Gastrocnemius medialis (tissue), 4 donors: ENCODE measurements around the gene FCRL3. TPM values are rescaled to one million over a fixed set of nuclear protein-coding genes. Genes with fewer than 3 reads are reported as not detected.

Experiments
- ATAC-seq, 2 donors: fragments of 150-250 bp; one replicate each; pipeline ENCODE4 v1.9.1; 2016
- DNase-seq, 2 donors: peaks; one replicate each; pipeline ENCODE4 v3.0.0-alpha.2; 2019
- H3K27ac ChIP-seq, 4 donors: fragments of 200-600 bp; sonication (generic); 1 replicate in 1 of 4; 2 replicates in 3 of 4; pipeline ENCODE4 v1.5.1; 2016 to 2018; ENCODE audit warnings: mild to moderate bottlenecking in 2 of 4, moderate library complexity in 1 of 4
- H3K27me3 ChIP-seq, 3 donors: fragments of 200-600 bp; sonication (generic) in 2 of 3; 1 replicate in 1 of 3; 2 replicates in 2 of 3; pipeline versions ENCODE4 v1.5.1 to v1.6.0; 2016 to 2019; ENCODE audit warnings: mild to moderate bottlenecking in 1 of 3, moderate library complexity in 1 of 3
- H3K36me3 ChIP-seq, 2 donors: fragments of 200-600 bp; sonication (generic) in 1 of 2; one replicate each; pipeline ENCODE4 v1.5.1; 2017 to 2018
- H3K4me1 ChIP-seq, 2 donors: fragments of 200-600 bp; sonication (generic) in 1 of 2; one replicate each; pipeline ENCODE4 v1.5.1; 2016 to 2017; ENCODE audit warnings: mild to moderate bottlenecking in 2 of 2
- H3K4me3 ChIP-seq, 4 donors: fragments of 200-600 bp; sonication (generic) in 3 of 4; 1 replicate in 1 of 4; 2 replicates in 3 of 4; pipeline ENCODE4 v1.5.1; 2016 to 2019; ENCODE audit warnings: mild to moderate bottlenecking in 2 of 4
- H3K9me3 ChIP-seq, 3 donors: fragments of 200-600 bp; sonication (generic) in 2 of 3; 1 replicate in 1 of 3; 2 replicates in 2 of 3; pipeline ENCODE4 v1.5.1; 2016 to 2019
- POLR2A ChIP-seq, 2 donors: fragments of 450-650 bp; IDR thresholded peaks; one replicate each; pipeline ENCODE4 v1.6.1; 2017; ENCODE audit warnings: antibody characterized with exemption in 2 of 2, mild to moderate bottlenecking in 2 of 2, moderate library complexity in 2 of 2
- in situ Hi-C, 4 donors: fragments of 200-750 bp; cut with MboI; loops; one replicate each; pipeline versions ENCODE4 v1.15.0 to v1.8.0; 2017; ENCODE audit warnings: low sequenced_read_pairs in 4 of 4
- intact Hi-C: fragments of 100-400 bp; cut with DNase I; formaldehyde crosslinking; loops from one replicate; pipeline ENCODE4 v1.15.1; 2023; ENCODE audit warnings: low total_unique reads
- total RNA-seq, 4 donors: library from RNA; depleted of rRNA; stranded (reverse); fragments of >200 nt; gene quantifications; one replicate each; pipeline versions ENCODE4 v1.1.0 to v1.2.3, GENCODE V29; 2016
- TF ChIP-seq, protein P1 (sequence below), 5 experiments: fragments of 450-650 bp in 3 of 5; fragments of 200-600 bp in 2 of 5; sonication (generic) in 2 of 5; IDR thresholded peaks in 4 of 5; conservative IDR thresholded peaks in 1 of 5; 1 replicate in 4 of 5; 2 replicates in 1 of 5; pipeline ENCODE4 v1.5.1; 2016 to 2019; ENCODE audit warnings: antibody characterized with exemption in 5 of 5, mild to moderate bottlenecking in 3 of 5, moderate library complexity in 3 of 5

The FCRL3 gene
- total RNA-seq, 4 donors from 2014 or later = not detected

DNA sequence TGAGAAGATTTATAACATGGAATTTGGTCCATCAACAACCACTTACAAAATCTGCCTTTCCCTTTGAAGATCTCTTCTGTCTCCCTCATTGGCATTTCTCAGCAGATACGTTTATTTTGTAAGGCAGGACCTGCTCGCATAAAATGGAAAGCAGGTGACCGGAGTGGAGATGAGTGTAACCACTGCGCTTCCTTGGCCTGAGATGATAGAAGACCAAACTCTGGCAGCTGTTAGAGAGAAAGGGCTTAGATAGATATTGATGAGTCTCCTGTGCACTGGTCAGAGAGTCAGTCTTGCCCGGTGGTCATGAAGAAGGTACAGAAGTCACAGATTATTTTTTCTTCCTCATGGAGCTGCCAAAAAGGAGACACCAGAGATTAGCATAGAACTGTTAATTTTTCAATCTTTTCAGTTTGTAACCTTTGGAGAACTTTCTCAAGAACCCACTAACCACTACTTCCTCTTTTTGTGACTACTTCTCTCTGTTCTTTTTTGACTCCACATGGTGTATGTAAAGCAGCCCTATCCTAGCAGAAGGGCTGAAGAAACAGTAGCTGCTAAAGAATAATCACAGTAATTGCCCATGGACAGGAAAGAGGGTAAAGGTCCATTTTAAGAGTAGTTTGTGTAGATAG lies 47.6 kb downstream of the FCRL3 start:
- H3K4me3 ChIP-seq = no peak overlapping the region
- no peak for ATAC-seq
- intact Hi-C loops = no loop called here

DNA sequence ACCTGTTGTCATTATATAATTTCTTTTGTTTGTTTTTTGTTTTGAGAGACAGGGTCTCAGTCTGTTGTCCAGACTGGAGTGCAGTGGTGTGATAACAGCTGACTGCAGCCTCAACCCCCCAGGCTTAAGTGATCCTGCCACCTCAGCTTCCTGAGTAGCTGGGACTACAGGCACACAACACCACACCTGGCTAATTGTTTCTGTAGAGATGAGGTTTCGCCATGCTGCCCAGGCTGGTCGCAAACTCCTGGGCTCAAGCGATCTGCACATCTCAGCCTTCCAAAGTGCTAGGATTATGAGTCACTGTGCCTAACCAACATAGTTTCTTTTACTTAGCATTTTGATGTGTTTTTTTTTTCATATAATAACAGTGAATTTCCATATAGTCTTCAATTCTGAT lies 52.3 kb downstream of the FCRL3 start:
- DNase-seq (no peak), ATAC-seq (no peak)
- Histone ChIP-seq H3K36me3 (no peaks in the 10 kb centered on the region), H3K27ac (no peak overlapping the region), H3K4me1 (no peaks in the 10 kb centered on the region), H3K9me3 (no peaks in the 10 kb centered on the region), H3K4me3 (no peak overlapping the region), H3K27me3 (no peaks in the 10 kb centered on the region)
- TF ChIP-seq POLR2A (IDR thresholded peaks at IDR 0.05) = no peak
- TF ChIP-seq, protein P1, sequence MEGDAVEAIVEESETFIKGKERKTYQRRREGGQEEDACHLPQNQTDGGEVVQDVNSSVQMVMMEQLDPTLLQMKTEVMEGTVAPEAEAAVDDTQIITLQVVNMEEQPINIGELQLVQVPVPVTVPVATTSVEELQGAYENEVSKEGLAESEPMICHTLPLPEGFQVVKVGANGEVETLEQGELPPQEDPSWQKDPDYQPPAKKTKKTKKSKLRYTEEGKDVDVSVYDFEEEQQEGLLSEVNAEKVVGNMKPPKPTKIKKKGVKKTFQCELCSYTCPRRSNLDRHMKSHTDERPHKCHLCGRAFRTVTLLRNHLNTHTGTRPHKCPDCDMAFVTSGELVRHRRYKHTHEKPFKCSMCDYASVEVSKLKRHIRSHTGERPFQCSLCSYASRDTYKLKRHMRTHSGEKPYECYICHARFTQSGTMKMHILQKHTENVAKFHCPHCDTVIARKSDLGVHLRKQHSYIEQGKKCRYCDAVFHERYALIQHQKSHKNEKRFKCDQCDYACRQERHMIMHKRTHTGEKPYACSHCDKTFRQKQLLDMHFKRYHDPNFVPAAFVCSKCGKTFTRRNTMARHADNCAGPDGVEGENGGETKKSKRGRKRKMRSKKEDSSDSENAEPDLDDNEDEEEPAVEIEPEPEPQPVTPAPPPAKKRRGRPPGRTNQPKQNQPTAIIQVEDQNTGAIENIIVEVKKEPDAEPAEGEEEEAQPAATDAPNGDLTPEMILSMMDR (IDR thresholded peaks at IDR 0.05 in 4 of 5, conservative IDR thresholded peaks at IDR 0.05 in 1 of 5) = no peak
- in situ Hi-C loops = no loop called here
- intact Hi-C loops = no loop called here

More for the DNA sequence above, 47.6 kb downstream of the FCRL3 start:
- no peak for DNase-seq
- no peak for TF ChIP-seq POLR2A (IDR thresholded peaks at IDR 0.05)
- TF ChIP-seq, protein P1 (IDR thresholded peaks at IDR 0.05 in 4 of 5, conservative IDR thresholded peaks at IDR 0.05 in 1 of 5) = no peak
- Histone ChIP-seq H3K36me3 (no peaks in the 10 kb centered on the region), H3K27me3 (no peaks in the 10 kb centered on the region), H3K27ac (no peak overlapping the region), H3K9me3 (no peaks in the 10 kb centered on the region), H3K4me1 (no peaks in the 10 kb centered on the region)
- in situ Hi-C loops = no loop called here

DNA sequence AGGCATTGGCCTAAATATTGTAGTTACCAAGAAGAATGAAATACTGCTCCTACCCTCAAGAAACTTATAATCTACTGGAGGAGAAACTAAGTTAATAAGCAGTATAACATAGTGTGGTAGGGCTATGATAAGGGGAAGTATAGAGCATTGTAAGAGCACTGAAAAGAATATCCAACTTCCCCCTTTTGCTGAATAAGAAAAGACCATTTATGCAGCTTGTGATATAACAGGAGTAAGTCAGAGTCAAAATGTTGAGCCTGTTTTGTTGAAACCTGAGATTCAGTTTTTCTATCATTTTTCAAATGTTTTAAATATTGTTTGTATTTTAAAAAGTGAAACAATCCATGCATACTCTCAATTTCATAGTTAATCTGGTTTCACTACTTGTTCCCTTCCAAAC lies 54.4 kb downstream of the FCRL3 start:
- in situ Hi-C loops = no loop called here
- ATAC-seq = no peak
- intact Hi-C loops = no loop called here

DNA sequence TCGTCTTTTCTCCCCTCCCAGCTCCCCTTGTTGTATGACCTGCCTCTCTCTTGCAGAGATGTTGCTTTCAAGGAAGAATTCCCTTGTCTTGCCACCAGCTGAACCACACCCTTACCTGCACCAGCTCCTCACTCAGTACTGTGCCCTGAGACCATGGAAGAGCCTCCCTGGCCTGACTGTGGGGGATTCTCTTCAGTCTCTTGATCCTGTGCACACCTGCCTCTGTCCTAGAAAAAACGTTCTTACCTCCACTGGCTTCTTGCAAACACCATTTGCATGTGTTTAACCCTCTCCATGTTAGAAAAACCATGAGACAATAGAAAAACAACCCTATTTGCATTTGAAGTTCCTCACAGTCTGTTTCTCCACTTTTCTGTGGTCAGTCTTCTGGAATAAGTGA lies 59.4 kb downstream of the FCRL3 start:
- no peak overlapping the region for H3K4me3 ChIP-seq
- no peaks in the 10 kb centered on the region for H3K4me1 ChIP-seq
- DNase-seq = no peak
- in situ Hi-C loops = no loop called here
- no peak overlapping the region for H3K27ac ChIP-seq
- TF ChIP-seq, protein P1 (IDR thresholded peaks at IDR 0.05 in 4 of 5, conservative IDR thresholded peaks at IDR 0.05 in 1 of 5) = no peak
- no peaks in the 10 kb centered on the region for H3K27me3 ChIP-seq
- no peaks in the 10 kb centered on the region for H3K36me3 ChIP-seq
- intact Hi-C loops = no loop called here
- no peak for ATAC-seq
- H3K9me3 ChIP-seq = no peaks in the 10 kb centered on the region

More for the DNA sequence above, 54.4 kb downstream of the FCRL3 start:
- no peak overlapping the region for H3K27ac ChIP-seq
- no peaks in the 10 kb centered on the region for H3K27me3 ChIP-seq
- no peaks in the 10 kb centered on the region for H3K36me3 ChIP-seq
- DNase-seq = no peak
- H3K4me3 ChIP-seq = no peak overlapping the region
- no peaks in the 10 kb centered on the region for H3K9me3 ChIP-seq
- H3K4me1 ChIP-seq = no peaks in the 10 kb centered on the region
- TF ChIP-seq POLR2A (IDR thresholded peaks at IDR 0.05) = no peak
- TF ChIP-seq, protein P1 (IDR thresholded peaks at IDR 0.05 in 4 of 5, conservative IDR thresholded peaks at IDR 0.05 in 1 of 5) = no peak

DNA sequence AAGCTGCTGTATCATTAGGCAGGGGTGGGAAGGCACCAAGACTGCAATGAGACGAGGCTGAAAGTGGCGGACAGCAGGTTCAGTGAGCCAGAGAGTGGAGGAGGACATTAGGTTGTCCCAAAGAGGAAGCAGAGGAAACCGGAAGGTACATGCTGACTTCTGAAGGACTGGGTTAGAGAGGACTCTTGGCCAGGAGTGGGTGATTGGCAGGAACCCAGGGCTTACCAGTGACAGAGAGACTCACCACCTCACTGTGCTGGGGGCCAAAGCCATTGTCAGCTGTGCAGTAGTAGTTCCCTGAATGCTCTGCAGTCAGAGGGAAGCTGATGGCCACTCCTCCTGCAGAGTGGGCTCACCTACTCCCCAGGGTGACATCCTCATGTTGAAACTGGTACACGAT lies 60.8 kb downstream of the FCRL3 start:
- Histone ChIP-seq H3K27me3 (no peaks in the 10 kb centered on the region), H3K27ac (no peak overlapping the region), H3K4me1 (no peaks in the 10 kb centered on the region), H3K36me3 (no peaks in the 10 kb centered on the region), H3K4me3 (no peak overlapping the region), H3K9me3 (no peaks in the 10 kb centered on the region)
- no peak for ATAC-seq
- intact Hi-C loops (no loop called here), in situ Hi-C loops (no loop called here)
- no peak for DNase-seq
- no peak for TF ChIP-seq POLR2A (IDR thresholded peaks at IDR 0.05)
- TF ChIP-seq, protein P1 (IDR thresholded peaks at IDR 0.05 in 4 of 5, conservative IDR thresholded peaks at IDR 0.05 in 1 of 5) = no peak
